ENCODE measurements around the gene RHO.
A peak's percentile ranks its signal among the peaks of the same experiment; 100 is the strongest.

The RHO gene

GRCh38 chr3:129555616-129556357 lies 27.3 kb downstream of the RHO start:
- peak overlapping the region in 2 of 21 experiments; percentile 7 to 11 for H3K27ac ChIP-seq
- no peak overlapping the region for H3K4me3 ChIP-seq

GRCh38 chr3:129556358-129556695 lies 27.9 kb downstream of the RHO start:
- Histone ChIP-seq H3K4me3 (no peak overlapping the region), H3K27ac (peak overlapping the region in 1 of 21 experiments; percentile 7)

- Histone ChIP-seq H3K27ac (peak overlapping the region in 7 of 21 experiments; percentile 3 to 59 (median 13)), H3K4me3 (no peak overlapping the region)
Measured at GRCh38 chr3:129556890-129557547, 28.6 kb downstream of the RHO start.

GRCh38 chr3:129557548-129557894 lies 29.1 kb downstream of the RHO start:
- Histone ChIP-seq H3K4me3 (no peak overlapping the region), H3K27ac (peak overlapping the region in 11 of 21 experiments; percentile 3 to 73 (median 30))

- Histone ChIP-seq H3K27ac (peak overlapping the region in 18 of 21 experiments; percentile 9 to 73 (median 34)), H3K4me3 (no peak overlapping the region)
Measured at GRCh38 chr3:129558081-129558771, 29.8 kb downstream of the RHO start.

- H3K27ac ChIP-seq, result peak overlapping the region in 16 of 21 experiments; percentile 1 to 73 (median 42)
- no peak overlapping the region for H3K4me3 ChIP-seq
Measured at GRCh38 chr3:129558772-129559564, 30.5 kb downstream of the RHO start.

- peak overlapping the region in 10 of 21 experiments; percentile 33 to 88 (median 62) for H3K27ac ChIP-seq
- H3K4me3 ChIP-seq, result no peak overlapping the region
Measured at GRCh38 chr3:129559565-129560079, 31.2 kb downstream of the RHO start.

- H3K27ac ChIP-seq, result peak overlapping the region in 13 of 21 experiments; percentile 43 to 88 (median 73)
- H3K4me3 ChIP-seq, result no peak overlapping the region
Measured at GRCh38 chr3:129560269-129560787, 31.9 kb downstream of the RHO start.

- peak overlapping the region in 19 of 21 experiments; percentile 10 to 88 (median 71) for H3K27ac ChIP-seq
- no peak overlapping the region for H3K4me3 ChIP-seq
Measured at GRCh38 chr3:129560911-129561594, 32.6 kb downstream of the RHO start.

- Histone ChIP-seq H3K4me3 (no peak overlapping the region), H3K27ac (peak overlapping the region in 15 of 21 experiments; percentile 39 to 88 (median 72))
Measured at GRCh38 chr3:129561619-129562248, 33.3 kb downstream of the RHO start.

GRCh38 chr3:129562803-129563202 lies 34.4 kb downstream of the RHO start:
- H3K4me3 ChIP-seq, result no peak overlapping the region
- no peak overlapping the region for H3K27ac ChIP-seq

GRCh38 chr3:129563332-129563731 lies 34.9 kb downstream of the RHO start:
- no peak overlapping the region for H3K4me3 ChIP-seq
- H3K27ac ChIP-seq, result peak overlapping the region in 2 of 21 experiments; percentile 57 to 63

- Histone ChIP-seq H3K4me3 (no peak overlapping the region), H3K27ac (peak overlapping the region in 9 of 21 experiments; percentile 3 to 63 (median 31))
Measured at GRCh38 chr3:129563850-129564535, 35.6 kb downstream of the RHO start.

GRCh38 chr3:129564981-129565644 lies 36.7 kb downstream of the RHO start:
- Histone ChIP-seq H3K4me3 (no peak overlapping the region), H3K27ac (peak overlapping the region in 5 of 21 experiments; percentile 2 to 61 (median 33))

GRCh38 chr3:129565902-129566301 lies 37.5 kb downstream of the RHO start:
- peak overlapping the region in 1 of 21 experiments; percentile 3 for H3K27ac ChIP-seq
- no peak overlapping the region for H3K4me3 ChIP-seq

- Histone ChIP-seq H3K27ac (peak overlapping the region in 6 of 21 experiments; percentile 5 to 47 (median 14)), H3K4me3 (no peak overlapping the region)
Measured at GRCh38 chr3:129567176-129567705, 38.8 kb downstream of the RHO start.

- Histone ChIP-seq H3K4me3 (no peak overlapping the region), H3K27ac (peak overlapping the region in 3 of 21 experiments; percentile 5 to 47 (median 12))
Measured at GRCh38 chr3:129567939-129568338, 39.5 kb downstream of the RHO start.

All from skin epidermis (tissue), 12 donors.